Stimulated activated CD4-positive, alpha-beta T cell treated with anti-CD3 and anti-CD28 coated beads, TNF-alpha, amount 100 ng/mL, for 48 hours (primary cell): ENCODE data around the gene LRP8.

ENCODE experiments used
- DNase-seq, 3 donors: peaks; one replicate each; pipeline ENCODE4 v3.0.0-alpha.2; 2020; ENCODE audit warnings: low read depth in 3 of 3

The LRP8 gene

DNA sequence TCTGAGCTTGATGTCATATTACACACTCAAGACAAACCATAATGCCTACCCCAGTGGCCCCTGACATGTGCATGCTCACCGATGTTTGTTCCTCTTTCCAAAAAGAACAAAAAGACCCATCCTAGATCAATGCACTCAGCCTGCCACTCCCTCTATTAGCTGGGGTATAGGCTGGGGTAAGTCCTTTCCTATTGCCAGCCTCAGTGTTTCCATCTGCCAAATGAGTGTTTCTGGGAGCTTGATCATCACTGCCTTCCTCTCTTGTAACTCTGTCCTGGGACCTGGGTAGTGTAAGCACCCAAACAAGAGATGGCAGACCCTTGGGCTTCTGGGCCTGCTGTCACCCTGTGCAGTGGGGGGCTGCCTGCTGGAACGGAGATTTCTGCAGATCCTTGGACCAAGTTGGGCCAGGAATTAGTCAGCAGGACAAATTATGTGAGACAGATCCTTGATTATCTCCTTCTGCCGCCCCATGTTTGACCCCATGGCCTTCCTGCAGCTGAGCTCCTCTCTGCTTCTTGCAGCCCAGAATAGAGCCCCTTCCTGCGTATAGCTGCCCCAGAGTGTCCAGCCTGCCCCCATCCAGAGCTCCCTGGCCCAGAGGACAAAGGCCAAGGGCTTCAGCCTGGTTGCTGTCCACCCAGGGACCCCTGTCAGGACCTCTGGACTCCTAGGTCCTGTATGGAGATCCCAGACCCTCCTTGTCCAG, 31.5 kb upstream of the LRP8 start:
- DNase-seq: no peak

DNA sequence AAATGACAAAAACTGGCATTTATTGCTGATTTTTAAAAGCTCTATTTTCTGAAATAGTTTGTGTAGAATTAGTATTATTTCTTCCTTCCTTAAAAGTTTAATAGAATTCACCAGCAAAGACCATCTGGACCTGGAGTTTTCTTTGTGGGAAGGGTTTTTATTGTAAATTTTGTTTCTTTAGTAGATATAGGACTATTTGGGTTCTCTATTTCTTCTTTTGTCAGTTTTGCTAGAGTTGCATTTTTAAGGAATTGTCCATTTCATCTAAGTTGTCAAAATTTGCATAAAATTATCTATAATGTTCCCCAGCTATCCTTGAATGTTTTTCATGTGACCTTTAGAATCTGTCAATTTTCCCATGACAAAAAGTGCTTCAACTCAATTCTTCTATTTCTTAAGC, 28.8 kb upstream of the LRP8 start:
- no peak for DNase-seq

DNA sequence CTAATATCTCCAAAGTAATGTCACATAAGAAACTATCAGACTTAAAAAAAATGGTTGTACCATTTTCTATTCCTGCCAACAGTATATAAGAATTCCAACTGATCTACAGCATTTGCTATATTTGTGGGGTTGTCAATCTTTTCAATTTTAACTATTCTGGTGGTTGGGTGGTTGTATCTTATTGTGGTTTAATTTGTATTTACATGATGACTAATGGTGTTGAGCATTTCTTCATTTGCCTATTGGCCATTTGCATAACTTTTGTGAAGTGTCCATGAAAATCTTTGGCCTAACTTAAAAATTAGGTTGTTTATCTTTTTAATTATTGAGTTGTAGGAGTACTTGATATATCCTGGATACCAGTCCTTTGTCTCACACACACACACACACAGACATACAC, 26.2 kb upstream of the LRP8 start:
- DNase-seq: no peak

DNA sequence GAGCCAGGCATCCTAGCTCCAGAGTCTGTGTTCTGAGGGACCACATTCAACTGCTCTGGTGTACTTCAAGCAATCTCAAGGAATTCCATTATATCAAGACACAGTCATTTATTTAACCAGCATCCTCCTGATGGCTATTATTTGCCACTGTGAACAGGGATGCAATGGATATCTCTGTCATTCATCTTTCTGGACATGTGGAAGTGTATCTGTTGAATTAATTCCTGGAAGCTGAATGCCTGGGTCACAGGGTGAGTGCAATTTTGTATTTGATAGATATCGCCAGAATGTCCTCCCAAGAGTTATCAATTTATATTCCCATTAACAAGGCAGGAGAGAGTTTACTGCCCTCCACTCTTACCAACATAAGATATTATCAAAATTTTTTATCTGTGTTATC, 24.7 kb upstream of the LRP8 start:
- DNase-seq: no peak

DNA sequence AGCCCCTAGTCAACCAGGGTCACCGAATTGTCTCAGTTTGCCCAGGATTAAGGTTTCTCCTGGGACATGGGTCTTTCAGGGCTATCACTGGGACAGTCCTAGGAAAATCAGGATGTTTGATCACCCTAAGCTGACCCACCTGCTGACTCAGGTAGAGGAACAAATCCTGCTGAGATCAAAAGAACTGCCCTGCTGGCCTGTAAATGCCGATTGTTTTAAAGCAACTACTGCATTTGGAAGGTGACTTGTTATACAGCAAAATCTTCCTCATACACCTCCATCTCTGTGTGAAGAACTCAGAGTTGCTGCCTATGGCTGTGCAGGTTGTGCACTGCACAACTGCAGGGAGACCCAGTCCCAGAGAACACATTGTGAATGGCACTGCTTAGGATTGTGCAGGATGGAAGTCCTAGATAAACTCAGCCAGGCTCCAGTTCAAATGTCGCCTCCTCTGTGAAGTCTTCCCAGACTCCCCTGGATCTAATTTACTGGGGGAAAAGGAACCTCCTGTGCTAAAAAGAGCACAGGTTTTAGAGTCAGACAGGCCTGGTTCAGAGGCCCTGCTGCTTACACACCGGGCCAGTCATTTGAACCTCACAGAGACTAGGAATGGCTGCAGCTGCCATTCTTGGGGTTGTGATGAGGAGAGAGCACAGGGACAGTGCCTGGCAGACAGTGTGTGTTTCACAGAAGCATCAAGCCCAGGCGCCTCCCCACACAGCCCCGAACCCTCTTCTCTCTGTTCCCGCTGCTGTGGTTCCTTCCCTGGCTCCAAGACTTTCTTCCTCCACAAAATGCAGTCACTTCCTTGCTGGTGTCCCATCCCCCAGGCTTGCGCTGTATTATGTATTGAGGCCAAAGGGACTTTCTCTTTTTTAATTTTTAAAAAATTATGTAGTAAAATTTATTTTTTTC, 23.2 kb upstream of the LRP8 start:
- DNase-seq: no peak

DNA sequence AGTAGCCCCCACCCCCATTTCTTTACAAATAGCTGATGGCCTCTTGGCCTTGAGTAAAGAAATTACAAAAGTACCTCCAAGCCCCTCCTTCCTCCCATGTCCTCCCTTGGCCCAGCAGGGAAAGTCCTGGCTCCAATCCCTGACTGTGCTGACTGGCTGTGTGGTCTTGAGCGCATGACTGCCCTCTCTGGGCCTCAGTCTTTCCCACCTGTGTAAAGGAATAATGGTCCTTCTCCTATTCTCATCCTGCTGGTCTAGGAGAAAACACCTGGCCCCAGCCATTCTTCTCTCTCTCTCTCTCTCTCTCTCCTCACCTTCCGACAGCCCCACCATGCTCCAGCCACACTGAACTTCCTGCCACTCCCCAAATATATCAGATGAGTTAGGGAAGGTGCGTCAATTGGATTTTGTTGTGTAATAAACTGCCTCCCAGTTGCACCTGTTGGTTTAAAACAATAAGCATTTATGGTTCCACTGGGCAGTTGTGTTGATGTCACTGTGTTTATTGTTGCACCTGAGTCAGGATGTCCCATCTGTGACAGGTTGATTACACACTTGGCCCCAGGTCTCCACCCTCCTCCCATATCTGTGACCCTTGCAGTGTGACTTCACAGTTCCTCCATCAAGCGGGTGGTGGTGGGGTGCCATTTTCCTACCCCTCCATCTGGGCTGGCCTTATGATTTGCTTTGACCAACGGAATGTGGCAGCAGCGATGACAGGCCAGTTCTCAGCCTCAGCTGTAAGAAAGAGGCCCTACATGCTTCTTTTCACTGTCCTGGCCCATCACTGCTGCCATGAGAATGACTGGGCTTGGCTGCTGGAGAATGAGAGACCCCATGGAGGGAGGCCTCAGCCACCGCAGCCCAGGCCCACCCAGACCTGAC, 22.3 kb upstream of the LRP8 start:
- no peak for DNase-seq

DNA sequence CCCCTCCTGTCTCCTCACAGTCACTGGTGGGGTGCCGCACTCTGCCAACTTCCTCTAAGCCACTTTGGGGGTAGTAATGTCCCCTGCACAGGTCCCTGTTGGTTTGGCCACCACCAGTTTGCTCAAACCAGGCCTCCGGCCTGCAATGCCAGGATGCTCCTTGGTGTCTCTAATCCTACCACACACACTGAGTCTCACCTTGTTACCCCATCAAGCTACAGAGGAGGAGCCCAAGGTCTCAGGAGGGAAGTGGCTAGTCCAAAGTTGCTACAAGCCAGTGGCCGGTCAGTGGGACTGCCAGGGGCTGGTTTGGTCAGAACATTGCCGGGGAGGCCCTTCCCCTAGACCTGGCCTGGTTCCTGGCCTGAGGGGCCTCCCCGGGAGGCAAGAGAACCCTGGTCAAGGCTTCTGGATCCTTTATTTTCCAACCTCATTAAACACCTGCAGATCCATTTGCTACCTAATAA, 21.5 kb upstream of the LRP8 start:
- no peak for DNase-seq

DNA sequence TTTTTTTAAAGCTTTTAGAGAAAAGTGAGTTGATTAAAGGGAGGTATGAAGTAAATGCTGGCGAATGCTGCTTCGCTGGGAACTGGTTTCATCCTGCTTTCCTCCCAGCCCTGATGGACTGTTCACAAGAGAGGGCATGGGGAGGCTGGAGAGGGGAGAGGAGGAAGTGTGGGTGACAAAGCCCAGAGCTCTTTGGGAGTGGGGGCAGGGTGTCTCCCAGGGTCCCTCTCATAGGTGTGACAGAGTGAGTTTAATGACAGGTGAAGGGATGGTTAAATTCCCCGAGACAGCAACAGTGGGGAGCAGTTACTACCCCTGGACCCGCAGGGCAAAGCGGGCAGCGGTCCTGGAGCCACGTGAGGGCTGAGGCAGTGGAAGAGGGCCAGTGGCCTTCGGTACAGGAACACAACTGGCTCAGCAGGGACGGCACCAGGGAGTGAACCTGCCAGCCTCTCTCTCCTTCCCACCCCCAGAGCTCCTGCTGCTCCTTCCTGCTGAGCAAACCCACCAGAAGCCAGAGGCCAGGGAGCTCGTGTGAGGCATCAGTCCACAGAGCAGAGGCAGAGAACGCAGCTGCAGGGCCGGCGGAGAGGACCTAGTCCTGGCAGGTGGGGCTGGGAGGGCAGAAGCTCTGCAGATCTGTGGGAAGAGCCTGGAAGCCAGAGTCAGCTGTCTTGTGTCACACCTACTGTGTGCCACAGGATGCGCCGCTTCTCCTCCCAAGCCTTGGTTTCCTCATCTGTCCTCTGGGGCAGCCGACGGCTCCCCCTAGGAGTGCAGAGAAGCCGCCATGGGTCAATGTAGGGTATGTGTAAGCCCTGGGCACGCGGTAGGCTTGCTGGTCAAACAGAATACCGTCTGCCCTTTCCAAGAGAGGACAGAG, 20.9 kb upstream of the LRP8 start:
- DNase-seq: no peak

DNA sequence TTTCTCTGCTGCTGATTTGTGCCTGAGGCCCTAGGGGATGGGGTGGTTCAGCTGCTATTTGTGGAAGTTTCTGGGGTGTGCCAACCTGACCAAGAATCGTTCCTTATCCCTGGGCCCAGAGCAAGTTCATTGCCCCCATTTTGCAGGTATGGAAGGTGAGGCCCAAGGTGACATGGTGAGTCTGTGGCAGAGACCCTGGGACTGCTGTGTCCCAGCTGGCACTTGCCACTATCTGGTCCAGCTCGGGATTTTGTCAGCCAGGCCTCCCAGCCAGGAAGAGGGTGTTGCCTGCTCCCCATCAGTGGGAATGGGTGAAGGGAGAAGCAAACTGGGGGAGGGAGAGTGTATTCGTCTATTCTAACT, 18.9 kb upstream of the LRP8 start:
- DNase-seq: no peak

DNA sequence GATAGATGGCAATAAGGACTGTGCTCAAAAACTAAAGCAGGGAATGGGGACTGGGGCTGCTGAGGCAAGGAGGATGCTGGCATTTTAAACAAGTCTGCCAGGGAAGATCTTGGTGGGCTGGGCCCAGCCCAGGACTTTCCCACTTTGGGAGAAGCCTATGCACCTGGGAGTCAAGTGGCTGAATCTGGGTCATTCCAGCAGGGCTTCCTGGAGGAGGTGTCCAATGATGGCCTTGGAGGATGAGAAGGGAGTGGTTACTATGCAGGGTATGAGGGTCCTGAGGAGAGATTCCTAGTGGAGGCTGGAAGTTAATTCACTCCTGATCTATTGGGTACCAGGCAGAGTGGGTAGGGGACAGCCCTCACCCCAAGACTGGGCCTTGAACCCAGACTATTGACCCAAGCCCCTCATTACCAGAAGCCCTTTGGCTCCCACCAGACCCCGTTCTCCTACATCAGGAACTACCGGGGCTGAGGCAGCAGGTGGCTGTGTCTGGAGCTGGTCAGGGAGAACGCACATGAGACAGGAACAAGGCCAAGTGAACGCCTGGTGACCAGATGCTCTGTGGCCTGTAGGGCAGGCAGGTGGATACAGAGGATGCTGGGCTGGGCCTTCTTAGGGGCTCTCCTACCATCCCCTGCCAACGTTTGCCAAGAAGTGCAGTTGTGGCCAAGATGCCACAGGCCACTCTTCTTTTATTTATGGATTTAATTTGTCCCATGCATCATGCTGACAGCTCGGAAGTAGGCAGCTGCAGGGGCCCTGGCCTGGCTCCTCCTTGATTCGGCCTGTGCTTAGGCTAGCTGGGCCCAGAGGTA, 18.3 kb upstream of the LRP8 start:
- no peak for DNase-seq

DNA sequence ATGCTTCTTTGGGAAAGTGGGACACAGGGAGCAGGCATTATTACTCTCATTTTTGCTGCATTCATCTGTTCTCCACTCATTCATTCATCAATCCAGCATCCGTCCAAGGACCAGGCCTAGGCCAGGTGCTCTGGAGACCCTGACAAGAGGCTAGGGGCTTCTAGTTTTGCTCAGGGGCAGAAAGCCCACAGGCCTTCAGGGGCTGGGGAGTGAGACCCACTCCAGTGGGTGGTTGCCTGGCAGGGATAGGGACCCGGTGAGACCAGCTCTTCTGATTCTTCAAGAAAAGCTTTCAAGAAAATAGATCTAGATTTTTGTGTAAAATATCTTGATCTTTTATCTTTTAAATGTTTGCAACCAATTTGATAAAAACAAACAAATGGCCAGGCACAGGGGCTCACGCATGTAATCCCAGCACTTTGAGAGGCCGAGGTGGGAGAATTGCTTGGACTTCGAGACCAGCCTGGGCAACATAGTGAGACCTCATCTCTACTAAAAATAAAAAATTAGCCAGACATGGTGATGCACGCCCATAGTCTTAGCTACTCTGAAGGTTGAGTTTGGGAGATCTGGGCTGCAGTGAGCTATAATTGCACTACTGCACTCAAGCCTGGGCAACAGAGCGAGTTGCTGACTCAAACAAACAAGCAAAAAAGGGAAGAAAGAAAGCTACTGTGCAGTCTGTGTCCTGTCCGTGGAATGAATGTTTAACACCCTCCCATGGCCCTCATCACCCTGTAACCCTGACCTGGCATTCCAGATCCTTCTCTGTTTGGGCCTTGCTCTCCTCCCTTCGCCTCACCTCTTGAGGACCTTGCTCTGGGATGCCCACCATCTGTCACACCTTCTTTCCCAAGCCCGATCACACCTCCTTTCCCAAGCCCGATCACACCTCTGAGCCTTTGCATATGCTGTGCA, 17.3 kb upstream of the LRP8 start:
- DNase-seq: no peak

DNA sequence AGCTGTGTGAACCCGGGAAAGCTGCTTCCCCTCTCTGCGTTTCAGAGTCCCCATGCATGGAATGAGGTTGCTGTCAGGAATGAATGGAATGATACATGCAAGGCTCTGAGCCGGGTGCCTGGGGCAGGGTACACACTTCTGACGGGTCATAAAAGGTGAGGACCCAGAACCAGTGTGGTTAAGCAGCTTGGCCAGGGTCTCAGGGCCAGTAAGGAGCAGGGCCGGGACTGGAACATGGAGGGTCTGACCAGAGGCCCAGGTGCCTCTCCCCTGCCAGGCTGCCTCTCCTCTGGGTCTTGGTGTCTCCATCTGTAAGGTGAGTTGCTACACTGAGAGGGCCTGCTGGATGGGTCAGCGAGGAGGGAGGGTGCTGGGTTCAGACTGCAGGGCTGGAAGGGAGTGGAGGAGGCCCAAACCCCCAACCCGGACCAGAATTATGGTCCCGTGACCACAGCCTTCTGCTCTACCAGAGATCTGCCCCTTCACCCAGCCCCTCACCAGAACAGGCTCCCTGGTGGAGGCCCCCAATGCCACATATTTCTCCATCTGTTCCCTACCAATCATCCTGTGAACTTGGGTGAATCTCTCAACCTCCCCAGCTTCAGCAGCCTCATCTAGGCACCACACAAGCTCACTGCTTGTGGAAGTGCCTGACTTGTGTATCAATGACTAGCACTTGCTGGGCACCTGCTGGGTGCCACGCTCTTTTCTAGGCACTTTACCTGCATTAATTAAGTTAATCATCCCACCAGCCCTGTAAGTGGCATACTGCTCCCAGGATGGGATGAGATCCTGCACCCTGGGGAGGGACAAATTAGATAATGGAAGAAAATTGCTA, 16.2 kb upstream of the LRP8 start:
- DNase-seq: no peak

DNA sequence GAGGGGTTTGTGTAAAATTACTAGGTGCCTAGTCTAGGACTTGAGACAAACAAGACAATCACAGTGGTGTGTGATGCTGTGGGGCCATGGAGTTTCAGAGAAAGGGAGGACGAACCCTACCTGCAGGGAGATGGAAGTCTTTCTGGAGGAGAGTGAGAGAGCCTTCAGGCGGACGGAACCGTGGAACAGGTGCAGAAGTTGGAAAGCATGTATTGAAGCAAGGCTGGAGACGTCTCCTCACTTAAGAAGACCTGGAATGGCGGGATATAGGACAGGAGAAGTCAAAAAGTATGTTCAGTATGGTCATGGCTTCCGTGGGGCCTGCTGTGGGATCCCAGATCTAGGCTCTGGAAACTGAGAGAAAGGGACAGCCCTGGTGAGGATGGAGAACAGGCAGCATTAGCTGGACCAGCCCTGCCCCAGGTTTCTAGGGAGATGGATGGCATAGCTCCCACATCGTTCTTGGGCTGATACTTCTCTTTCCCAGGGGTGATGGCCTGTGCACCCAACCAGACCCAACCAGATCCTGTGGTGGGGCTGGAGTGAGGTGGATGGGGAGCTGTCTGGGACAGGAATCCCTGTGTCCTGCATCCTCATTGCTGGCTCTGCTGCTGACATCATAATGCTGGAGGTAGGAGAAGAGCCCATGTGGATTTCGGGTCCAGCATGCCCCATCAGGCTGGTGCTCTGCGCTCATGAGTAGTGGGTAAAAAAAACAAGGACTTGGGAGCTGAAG, 15.0 kb upstream of the LRP8 start:
- DNase-seq: no peak

DNA sequence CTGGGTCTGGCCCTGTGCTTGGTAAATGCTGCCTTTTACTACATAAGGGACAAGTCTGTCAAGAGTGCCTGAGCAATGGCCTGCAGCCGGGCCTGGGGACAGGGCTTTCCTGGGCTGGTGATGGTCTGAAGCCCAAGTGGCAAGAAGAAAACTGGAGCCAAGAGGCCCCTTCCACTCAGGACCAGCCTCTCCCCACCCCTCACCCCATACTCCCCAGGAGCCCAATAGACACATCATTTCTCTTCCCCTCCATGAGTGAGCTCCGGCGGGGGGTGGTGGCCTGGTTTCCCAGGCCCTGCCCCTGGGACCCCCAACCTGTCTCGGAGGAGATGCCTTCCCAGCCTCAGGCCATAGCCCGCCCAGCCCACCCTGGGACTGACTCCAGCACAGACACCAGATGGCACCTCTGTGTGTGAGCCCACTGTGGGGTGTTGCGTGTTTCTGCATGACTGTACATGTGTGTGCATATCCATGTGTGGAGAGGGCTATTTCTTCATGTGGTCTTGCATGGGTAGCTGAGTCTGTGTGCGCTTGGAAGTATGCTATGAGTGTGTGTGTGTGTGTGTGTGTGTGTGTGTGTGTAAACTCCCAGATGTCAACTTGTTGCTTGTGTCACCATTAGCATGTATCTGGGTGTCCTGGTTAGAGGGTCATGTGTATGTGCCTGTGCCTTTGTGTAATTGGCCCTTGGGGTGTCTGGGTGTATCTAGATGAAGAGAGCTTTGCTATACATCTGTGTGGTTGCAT, 14.3 kb upstream of the LRP8 start:
- DNase-seq: no peak

DNA sequence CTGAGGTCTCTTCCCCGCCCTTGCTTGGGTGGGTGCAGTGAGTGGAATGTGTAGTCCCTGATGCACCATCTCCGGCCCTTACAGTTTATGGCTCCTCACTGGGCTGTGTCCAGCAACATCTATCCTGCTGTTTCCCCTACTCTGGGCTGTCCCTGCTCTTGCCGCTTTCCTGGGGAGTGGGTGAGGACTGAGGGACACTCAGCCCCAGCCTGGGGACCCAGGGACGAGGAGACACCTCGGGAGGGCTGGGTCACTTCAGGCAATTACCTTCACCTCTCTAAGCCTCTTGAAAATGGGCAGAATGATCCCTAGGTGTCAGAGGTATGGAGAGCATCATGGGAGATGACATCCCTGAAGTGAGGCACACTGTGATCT, 13.6 kb upstream of the LRP8 start:
- no peak for DNase-seq

DNA sequence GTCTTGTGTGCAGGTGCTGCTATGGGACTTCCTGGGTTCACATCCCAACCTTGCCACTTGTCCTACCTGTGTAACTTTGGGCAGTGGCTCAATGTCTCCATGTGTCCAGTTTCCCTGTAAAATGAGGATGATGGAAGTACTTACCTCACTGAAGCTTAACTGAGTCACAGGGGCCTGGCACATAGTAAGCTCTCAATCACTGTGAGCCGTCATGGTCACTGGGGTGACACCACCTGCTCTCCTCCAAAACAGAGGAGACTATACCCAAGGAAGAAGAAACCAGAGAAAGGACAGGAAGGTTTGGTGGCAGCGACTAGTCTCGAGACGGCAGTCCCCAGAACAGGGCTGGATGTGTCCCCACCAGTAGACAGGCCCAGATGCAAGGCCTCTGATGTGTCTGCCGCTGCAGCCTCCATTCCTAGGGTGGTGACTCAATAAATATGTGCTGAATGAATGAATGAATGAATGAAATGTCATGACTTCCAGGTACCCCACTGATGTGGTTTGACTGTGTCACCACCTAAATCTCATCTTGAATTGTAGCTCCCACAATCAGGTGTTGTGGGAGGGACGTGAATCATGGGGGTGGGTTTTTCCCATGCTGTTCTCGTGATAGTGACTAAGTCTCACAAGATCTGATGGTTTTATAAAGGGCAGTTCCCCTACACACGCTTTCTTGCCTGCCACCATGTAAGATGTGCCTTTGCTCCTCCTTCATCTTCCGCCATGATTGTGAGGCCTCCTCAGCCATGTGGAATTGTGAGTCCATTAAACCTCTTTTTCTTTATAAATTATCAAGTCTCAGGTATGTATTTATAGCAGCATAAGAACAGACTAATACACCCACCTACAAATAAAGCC, 13.0 kb upstream of the LRP8 start:
- peak in 1 of 3 donors; percentile 29 for DNase-seq
